Keratinocyte (primary cell): ENCODE data around the gene MED12L. TPM values are rescaled to one million over a fixed set of nuclear protein-coding genes. Genes with fewer than 3 reads are reported as not detected.

Source experiments
- DNase-seq: peaks from one replicate; pipeline ENCODE4 v3.0.0-alpha.2; 2011; ENCODE audit warnings: low read depth, missing footprints, low spot score
- FAIRE-seq: peaks from 2 replicates; lab custom pipeline; 2011; peaks lifted over from hg19 to GRCh38; lab: Jason Lieb, UNC
- H2AFZ ChIP-seq: 2 replicates; pipeline ENCODE4 v1.6.0; 2012; ENCODE audit warnings: low read length, control low read depth, inconsistent platforms; ENCODE audit not compliant: control insufficient read depth
- H3K27ac ChIP-seq: 2 replicates; pipeline ENCODE4 v1.5.1; 2011; ENCODE audit warnings: low read length; ENCODE audit not compliant: control insufficient read depth, insufficient read depth
- H3K27me3 ChIP-seq: 3 replicates; pipeline ENCODE4 v1.6.0; 2011; ENCODE audit warnings: low read length; ENCODE audit not compliant: control insufficient read depth, insufficient read depth; ENCODE audit errors: extremely low read depth
- H3K36me3 ChIP-seq, 2 experiments: 2 replicates in 1 of 2; 3 replicates in 1 of 2; pipeline ENCODE4 v1.5.1; 2011; ENCODE audit warnings: low read length in 2 of 2, mild to moderate bottlenecking in 1 of 2; ENCODE audit not compliant: control insufficient read depth in 2 of 2, insufficient read depth in 2 of 2; ENCODE audit errors: extremely low read depth in 1 of 2
- H3K4me1 ChIP-seq: 3 replicates; pipeline ENCODE4 v1.5.1; 2011; ENCODE audit warnings: low read length; ENCODE audit not compliant: control insufficient read depth, insufficient read depth; ENCODE audit errors: extremely low read depth
- H3K4me2 ChIP-seq: 3 replicates; pipeline ENCODE4 v1.6.0; 2011; ENCODE audit warnings: low read depth, low read length; ENCODE audit not compliant: control insufficient read depth, insufficient read depth; ENCODE audit errors: extremely low read depth
- H3K4me3 ChIP-seq, 3 experiments: fragments of 200-600 bp in 1 of 3; sonication (generic) in 1 of 3; 2 replicates in 2 of 3; 3 replicates in 1 of 3; pipeline ENCODE4 v1.5.1; 2011 to 2016; ENCODE audit warnings: low read length in 3 of 3, mild to moderate bottlenecking in 3 of 3, control low read depth in 2 of 3, inconsistent platforms in 1 of 3, low read depth in 1 of 3, mixed read lengths in 1 of 3, mixed run types in 1 of 3, moderate library complexity in 1 of 3; ENCODE audit not compliant: control insufficient read depth in 2 of 3, insufficient read depth in 2 of 3; ENCODE audit errors: extremely low read depth in 1 of 3
- H3K79me2 ChIP-seq: 2 replicates; pipeline ENCODE4 v1.6.0; 2012; ENCODE audit warnings: low read length; ENCODE audit not compliant: control insufficient read depth, insufficient read depth
- H3K9ac ChIP-seq: 3 replicates; pipeline ENCODE4 v1.6.0; 2011; ENCODE audit warnings: low read length; ENCODE audit not compliant: control insufficient read depth, insufficient read depth; ENCODE audit errors: extremely low read depth
- H3K9me1 ChIP-seq: 3 replicates; pipeline ENCODE4 v1.6.0; 2011; ENCODE audit warnings: low read length; ENCODE audit not compliant: control insufficient read depth, insufficient read depth; ENCODE audit errors: extremely low read depth
- H3K9me3 ChIP-seq: 2 replicates; pipeline ENCODE4 v1.5.1; 2012; ENCODE audit warnings: low read depth, low read length; ENCODE audit not compliant: control insufficient read depth
- H4K20me1 ChIP-seq: 3 replicates; pipeline ENCODE4 v1.6.0; 2011; ENCODE audit warnings: low read length; ENCODE audit not compliant: control insufficient read depth, insufficient read depth; ENCODE audit errors: extremely low read depth
- EZH2 ChIP-seq: IDR thresholded peaks from one replicate; pipeline ENCODE4 v1.6.1; 2012; ENCODE audit warnings: inconsistent platforms, mild to moderate bottlenecking, low read length, moderate library complexity
- dilution Hi-C: fragments of 300-500 bp; cut with MboI; formaldehyde crosslinking; loops from one replicate; pipeline ENCODE4 v1.7.0; 2020; ENCODE audit warnings: low sequenced_read_pairs; ENCODE audit not compliant: extremely low pct_ligation_motif_present
- polyA plus RNA-seq, 5 experiments: library from polyadenylated mRNA; depleted of rRNA in 3 of 5; stranded (reverse) in 3 of 5; stranded (forward) in 1 of 5; unstranded in 1 of 5; fragments of >200 nt; gene quantifications; 1 replicate in 1 of 5; 2 replicates in 3 of 5; 3 replicates in 1 of 5; pipeline versions ENCODE4 v1.2.1 to v1.2.3, GENCODE V29; 2011 to 2012; ENCODE audit warnings: missing spikeins in 2 of 5, low read depth in 1 of 5, low replicate concordance in 1 of 5
- TF ChIP-seq, protein P1 (sequence below), 3 experiments: IDR thresholded peaks in 1 of 3; conservative IDR thresholded peaks in 1 of 3; optimal IDR thresholded peaks in 1 of 3; 2 replicates in 2 of 3; 3 replicates in 1 of 3; pipeline versions ENCODE3 to v1.5.1; 2011; ENCODE audit warnings: low read length in 3 of 3, mild to moderate bottlenecking in 3 of 3, moderate library complexity in 2 of 3, control low read depth in 1 of 3, inconsistent platforms in 1 of 3; ENCODE audit not compliant: insufficient read depth in 2 of 3; ENCODE audit errors: extremely low read depth in 1 of 3

Gene MED12L
- polyA plus RNA-seq, 1 donor (not counting 4 experiments of a cell fraction or from before 2014, with no cell fraction given): 0.04 TPM

GRCh38 chr3:151276038-151276686 lies 190.7 kb downstream of the MED12L start:
- Histone ChIP-seq H3K4me1 (no peaks in the 10 kb centered on the region), H3K27ac (no peak overlapping the region), H4K20me1 (no peaks in the 10 kb centered on the region), H3K9ac (no peak overlapping the region), H3K79me2 (no peaks in the 10 kb centered on the region), H3K9me1 (no peaks in the 10 kb centered on the region), H3K9me3 (no peaks in the 10 kb centered on the region), H3K36me3 (no peaks in the 10 kb centered on the region), H3K4me2 (no peak overlapping the region), H3K4me3 (no peak overlapping the region), H2AFZ (no peak overlapping the region), H3K27me3 (no peaks in the 10 kb centered on the region)
- FAIRE-seq (no peak), DNase-seq (no peak)
- dilution Hi-C loops: no loop called here
- TF ChIP-seq, protein P1, sequence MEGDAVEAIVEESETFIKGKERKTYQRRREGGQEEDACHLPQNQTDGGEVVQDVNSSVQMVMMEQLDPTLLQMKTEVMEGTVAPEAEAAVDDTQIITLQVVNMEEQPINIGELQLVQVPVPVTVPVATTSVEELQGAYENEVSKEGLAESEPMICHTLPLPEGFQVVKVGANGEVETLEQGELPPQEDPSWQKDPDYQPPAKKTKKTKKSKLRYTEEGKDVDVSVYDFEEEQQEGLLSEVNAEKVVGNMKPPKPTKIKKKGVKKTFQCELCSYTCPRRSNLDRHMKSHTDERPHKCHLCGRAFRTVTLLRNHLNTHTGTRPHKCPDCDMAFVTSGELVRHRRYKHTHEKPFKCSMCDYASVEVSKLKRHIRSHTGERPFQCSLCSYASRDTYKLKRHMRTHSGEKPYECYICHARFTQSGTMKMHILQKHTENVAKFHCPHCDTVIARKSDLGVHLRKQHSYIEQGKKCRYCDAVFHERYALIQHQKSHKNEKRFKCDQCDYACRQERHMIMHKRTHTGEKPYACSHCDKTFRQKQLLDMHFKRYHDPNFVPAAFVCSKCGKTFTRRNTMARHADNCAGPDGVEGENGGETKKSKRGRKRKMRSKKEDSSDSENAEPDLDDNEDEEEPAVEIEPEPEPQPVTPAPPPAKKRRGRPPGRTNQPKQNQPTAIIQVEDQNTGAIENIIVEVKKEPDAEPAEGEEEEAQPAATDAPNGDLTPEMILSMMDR (optimal IDR thresholded peaks at IDR 0.05 in 1 of 3, IDR thresholded peaks at IDR 0.05 in 1 of 3, conservative IDR thresholded peaks at IDR 0.05 in 1 of 3; ENCODE audit: extremely low read depth in 1 of 3, insufficient read depth in 2 of 3, low read length in 3 of 3): no peak
- TF ChIP-seq EZH2: no peak

- no peak overlapping the region for H3K4me3 ChIP-seq
- dilution Hi-C loops: no loop called here
Observed at GRCh38 chr3:151276687-151277042, 191.2 kb downstream of the MED12L start.

More at GRCh38 chr3:151276687-151277042, 191.2 kb downstream of the MED12L start:
- Histone ChIP-seq H3K27me3 (no peaks in the 10 kb centered on the region), H4K20me1 (no peaks in the 10 kb centered on the region), H2AFZ (no peak overlapping the region), H3K36me3 (no peaks in the 10 kb centered on the region), H3K27ac (no peak overlapping the region), H3K9me3 (no peaks in the 10 kb centered on the region), H3K4me1 (no peaks in the 10 kb centered on the region), H3K9ac (no peak overlapping the region), H3K79me2 (no peaks in the 10 kb centered on the region), H3K4me2 (no peak overlapping the region), H3K9me1 (no peaks in the 10 kb centered on the region)
- no peak for FAIRE-seq
- DNase-seq: no peak
- TF ChIP-seq, protein P1 (optimal IDR thresholded peaks at IDR 0.05 in 1 of 3, IDR thresholded peaks at IDR 0.05 in 1 of 3, conservative IDR thresholded peaks at IDR 0.05 in 1 of 3; ENCODE audit: extremely low read depth in 1 of 3, insufficient read depth in 2 of 3, low read length in 3 of 3): no peak
- TF ChIP-seq EZH2: no peak
